ENCODE measurements around the gene ZIC5. TPM values are rescaled to one million over a fixed set of nuclear protein-coding genes. Genes with fewer than 3 reads are reported as not detected.

Gene ZIC5
- polyA plus RNA-seq, 6 donors from 2014 or later: not detected

DNA sequence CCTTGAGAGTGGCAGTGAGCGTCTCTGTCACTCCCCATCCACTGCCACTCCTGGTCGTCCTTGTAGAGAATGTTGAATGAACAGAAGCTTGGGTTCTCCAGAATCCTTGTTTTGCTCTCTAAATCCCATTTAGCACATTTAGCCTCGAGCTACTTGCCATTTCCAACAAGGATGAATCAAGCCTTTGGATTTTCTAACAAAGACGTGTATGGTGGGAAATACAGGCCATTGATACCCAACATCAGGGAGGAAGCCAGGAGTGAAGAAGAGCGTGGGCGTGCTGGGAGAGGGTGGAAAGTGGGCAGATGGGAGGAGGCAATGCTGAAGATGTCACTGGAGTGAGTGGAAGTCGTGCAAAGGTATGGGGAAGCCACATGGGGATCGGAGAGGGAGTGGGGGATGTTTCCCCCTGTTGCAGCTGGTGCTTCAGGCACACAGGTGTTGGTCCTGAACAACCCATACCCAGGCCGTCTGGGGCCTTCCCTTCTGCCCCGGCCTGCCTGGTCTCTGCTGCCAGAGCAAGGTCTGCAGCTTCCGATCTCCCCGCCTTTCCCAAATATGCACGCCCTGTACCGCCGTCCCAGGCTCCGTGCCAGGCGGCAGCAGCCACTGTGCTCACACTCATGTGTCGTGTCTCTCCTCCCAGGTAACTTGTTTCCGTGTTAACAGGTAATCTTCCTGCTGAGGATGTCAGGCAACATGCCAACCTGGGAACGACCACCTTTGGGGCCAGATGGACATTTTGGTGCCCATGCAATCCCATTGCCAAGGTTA lies 48.7 kb downstream of the ZIC5 start:
- Mint-ChIP-seq H3K9me3 (peaks cover 2 to 12% (median 7%) of the 10 kb centered on the region in 7 donors), H3K4me3 (no peak overlapping the region), H3K27ac (no peak overlapping the region), H3K4me1 (no peaks in the 10 kb centered on the region), H3K27me3 (peaks cover 43 to 49% (median 44%) of the 10 kb centered on the region in 3 donors), H3K36me3 (peaks cover 0 to 7% of the 10 kb centered on the region in 2 donors)
- no peak for ATAC-seq (ENCODE audit: low read depth in 2 of 2)
- DNase-seq: no peak

DNA sequence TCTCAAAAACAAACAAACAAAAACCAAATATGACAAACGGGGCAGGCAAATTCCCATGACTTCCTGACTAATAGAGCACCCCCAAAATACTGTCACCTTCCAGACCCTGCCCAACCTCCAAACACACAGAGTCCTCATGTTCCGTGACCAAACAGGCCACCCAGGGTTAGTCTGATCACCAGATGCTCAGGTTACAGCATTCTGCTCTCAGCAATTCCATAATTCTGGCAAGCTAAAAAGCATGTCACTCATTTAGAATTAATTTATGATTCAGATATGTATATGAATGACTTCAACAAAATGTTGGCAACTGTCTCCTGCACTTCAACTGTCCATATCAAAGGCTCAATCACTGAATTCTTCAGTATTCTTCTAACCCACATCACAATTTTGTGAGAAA lies 52.4 kb downstream of the ZIC5 start:
- Mint-ChIP-seq H3K4me3 (no peak overlapping the region), H3K27ac (no peak overlapping the region), H3K36me3 (peaks cover 0 to 5% of the 10 kb centered on the region in 2 donors), H3K9me3 (peaks cover 1 to 10% (median 3%) of the 10 kb centered on the region in 7 donors), H3K27me3 (peaks cover 35 to 61% (median 42%) of the 10 kb centered on the region in 3 donors), H3K4me1 (peaks cover 0 to 6% (median 5%) of the 10 kb centered on the region in 3 donors)
- DNase-seq: no peak
- ATAC-seq (ENCODE audit: low read depth in 2 of 2): no peak

DNA sequence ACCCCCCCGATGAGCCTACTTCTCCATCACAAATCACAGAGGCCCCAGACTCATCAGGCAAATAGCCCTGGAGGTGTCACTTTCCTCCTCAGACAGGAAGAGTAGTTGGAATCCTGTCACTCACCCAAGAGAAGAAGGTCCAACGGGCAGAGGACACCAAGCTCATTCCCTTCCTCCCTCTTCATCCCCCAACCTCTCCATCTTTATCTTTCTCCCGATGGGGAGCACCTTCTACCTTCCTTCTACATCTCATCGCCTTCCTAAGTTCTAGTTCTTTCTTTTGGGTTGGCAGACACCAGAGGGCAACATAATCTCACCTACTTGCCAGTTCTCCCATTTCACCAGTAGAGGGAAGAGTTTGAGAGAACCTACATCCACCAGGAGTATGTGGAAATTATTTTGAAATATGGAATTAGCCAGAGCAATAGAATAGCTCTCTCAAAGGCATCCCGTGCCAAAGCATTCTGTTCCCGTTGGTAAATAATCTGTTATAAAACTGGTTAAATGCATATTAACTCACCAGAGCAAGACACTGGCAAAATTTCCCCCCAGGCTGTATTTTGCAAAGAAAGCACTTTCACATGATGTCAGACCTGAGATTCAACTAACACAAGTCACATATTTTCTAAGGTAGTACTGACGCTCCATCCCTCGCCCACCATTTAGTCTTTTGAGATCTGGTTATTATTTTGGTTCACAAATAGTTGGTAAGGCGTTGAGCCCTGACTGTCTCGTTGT lies 55.0 kb downstream of the ZIC5 start:
- no peak for DNase-seq
- Mint-ChIP-seq H3K4me1 (peaks cover 0 to 6% (median 5%) of the 10 kb centered on the region in 3 donors), H3K27me3 (peaks cover 37 to 61% (median 40%) of the 10 kb centered on the region in 3 donors), H3K9me3 (peaks cover 0 to 2% (median under 1%) of the 10 kb centered on the region in 7 donors), H3K4me3 (no peak overlapping the region), H3K27ac (no peak overlapping the region), H3K36me3 (peaks cover 0 to 3% of the 10 kb centered on the region in 2 donors)
- peak; percentile 45 to 46 for ATAC-seq (ENCODE audit: low read depth in 2 of 2)

DNA sequence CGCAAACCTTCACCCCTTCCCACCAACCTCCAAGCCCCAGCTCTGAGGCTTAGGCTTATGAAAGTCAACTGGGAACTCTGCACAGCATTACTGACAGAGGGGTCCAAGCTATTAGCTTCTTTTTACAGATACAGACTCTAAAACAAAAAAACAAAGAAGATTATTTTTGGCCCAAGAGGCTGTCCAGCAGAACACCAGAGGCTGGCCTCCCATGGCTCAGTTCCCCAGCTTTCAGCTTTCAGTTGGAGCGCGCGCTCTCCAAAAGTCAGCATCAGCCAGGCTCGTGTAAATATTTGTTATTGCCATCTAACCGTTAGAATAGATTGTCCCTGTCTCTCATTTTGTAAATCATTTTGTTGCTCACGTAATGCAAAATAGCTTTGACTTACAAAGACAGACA lies 58.4 kb downstream of the ZIC5 start:
- H3K36me3 Mint-ChIP-seq: peaks cover 0 to 11% of the 10 kb centered on the region in 2 donors
- H3K4me1 Mint-ChIP-seq: peaks cover 0 to 6% (median 5%) of the 10 kb centered on the region in 3 donors
- H3K27ac Mint-ChIP-seq: no peak overlapping the region
- peaks cover 51 to 73% (median 60%) of the 10 kb centered on the region in 3 donors for H3K27me3 Mint-ChIP-seq
- DNase-seq (no peak), ATAC-seq (ENCODE audit: low read depth in 2 of 2) (no peak)
- no peak overlapping the region for H3K4me3 Mint-ChIP-seq
- peaks cover 0 to 9% (median 1%) of the 10 kb centered on the region in 7 donors for H3K9me3 Mint-ChIP-seq

Other genes with a start within 250 kb of the ZIC5 start
- gene ZIC2, start 10.0 kb upstream of the ZIC5 start, polyA plus RNA-seq (ENCODE audit: low read depth in 6 of 6): not detected
- gene PCCA, start 117.3 kb upstream of the ZIC5 start, polyA plus RNA-seq (ENCODE audit: low read depth in 6 of 6): 1 to 10 TPM; 2.4 to 8.4 (median 4.6) TPM

All from naive B cell (primary cell).